Tibial nerve (tissue), 4 donors: ENCODE data around the gene FCAR.
"Not testable (repeated sequence)": the region's sequence is repeated elsewhere in the genome, so short reads cannot be mapped to it uniquely, and the experiment has no call there.

ENCODE experiments used
- CTCF ChIP-seq, 5 experiments: fragments of 200-600 bp in 3 of 5; fragments of 450-650 bp in 2 of 5; sonication (generic) in 3 of 5; IDR thresholded peaks; one replicate each; pipeline ENCODE4 v1.5.1; 2016 to 2019; ENCODE audit warnings: antibody characterized with exemption in 5 of 5, mild to moderate bottlenecking in 3 of 5, moderate library complexity in 2 of 5
- EP300 ChIP-seq, 2 donors: sonication (generic); formaldehyde crosslinking; IDR thresholded peaks; one replicate each; pipeline ENCODE4 v1.6.1; 2017; ENCODE audit warnings: antibody characterized with exemption in 2 of 2, mild to moderate bottlenecking in 1 of 2
- POLR2A ChIP-seq, 2 donors: fragments of 450-650 bp; IDR thresholded peaks; one replicate each; pipeline ENCODE4 v1.6.1; 2017; ENCODE audit warnings: antibody characterized with exemption in 2 of 2, mild to moderate bottlenecking in 2 of 2, moderate library complexity in 2 of 2

- TF ChIP-seq POLR2A, CTCF, EP300 (IDR thresholded peaks at IDR 0.05): not testable (repeated sequence)
Observed at GRCh38 chr19:54907899-54908298, 33.9 kb downstream of the FCAR start.
